ENCODE results near the gene MUC2.

The MUC2 gene

GRCh38 chr11:1118755-1119603 lies 44.3 kb downstream of the MUC2 start:
- in situ Hi-C loops (cut with MboI; ENCODE audit: low sequenced_read_pairs), result no loop called here

- in situ Hi-C loops (cut with MboI; ENCODE audit: low sequenced_read_pairs), result no loop called here
Measured at GRCh38 chr11:1119604-1120146, 45.0 kb downstream of the MUC2 start.

GRCh38 chr11:1120532-1121330 lies 46.1 kb downstream of the MUC2 start:
- in situ Hi-C loops (cut with MboI; ENCODE audit: low sequenced_read_pairs), result no loop called here

GRCh38 chr11:1121331-1121812 lies 46.7 kb downstream of the MUC2 start:
- in situ Hi-C loops (cut with MboI; ENCODE audit: low sequenced_read_pairs), result no loop called here

DNA sequence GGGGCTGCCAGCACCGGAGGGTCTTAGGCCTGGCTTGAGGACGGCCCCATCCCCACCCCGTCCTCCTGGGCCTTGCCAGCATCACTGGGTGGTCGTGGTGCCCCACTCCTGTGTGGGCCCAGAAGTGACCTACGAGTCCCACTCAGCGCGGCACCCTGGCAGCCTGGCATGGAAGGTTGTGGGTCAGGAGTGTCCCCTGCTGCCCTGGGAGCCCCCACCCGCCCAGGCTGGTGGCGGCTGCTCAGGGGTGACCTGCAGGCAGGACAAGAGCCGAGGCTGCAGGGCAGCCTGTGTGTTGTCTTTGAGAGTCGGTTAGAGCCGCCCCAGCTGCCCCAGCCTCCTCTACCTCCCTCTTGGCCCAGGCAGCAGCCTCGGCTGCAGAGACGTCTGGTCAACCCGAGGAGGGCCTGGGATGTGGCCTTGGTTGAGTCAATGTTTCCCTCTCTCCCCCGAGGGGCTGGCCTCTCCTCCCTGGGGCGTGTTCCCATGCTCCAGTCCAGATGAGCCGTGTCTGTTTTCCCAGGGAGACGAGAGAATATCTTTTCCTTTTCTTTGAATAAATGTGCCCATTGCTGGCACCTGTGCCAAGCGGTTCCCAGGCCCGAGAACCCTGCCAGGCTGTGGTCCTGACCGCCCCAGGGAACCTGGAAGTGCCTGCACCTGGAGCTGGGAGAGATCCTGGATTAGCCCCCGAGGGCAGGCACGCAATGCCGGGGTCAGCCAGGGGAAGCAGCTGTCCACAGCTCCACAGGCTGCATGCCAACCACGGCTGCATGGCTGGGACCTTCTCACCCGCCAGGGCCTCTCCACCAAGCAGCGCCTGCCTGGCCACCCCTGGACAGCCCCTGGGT lies 47.4 kb downstream of the MUC2 start:
- in situ Hi-C loops (cut with MboI; ENCODE audit: low sequenced_read_pairs), result no loop called here

DNA sequence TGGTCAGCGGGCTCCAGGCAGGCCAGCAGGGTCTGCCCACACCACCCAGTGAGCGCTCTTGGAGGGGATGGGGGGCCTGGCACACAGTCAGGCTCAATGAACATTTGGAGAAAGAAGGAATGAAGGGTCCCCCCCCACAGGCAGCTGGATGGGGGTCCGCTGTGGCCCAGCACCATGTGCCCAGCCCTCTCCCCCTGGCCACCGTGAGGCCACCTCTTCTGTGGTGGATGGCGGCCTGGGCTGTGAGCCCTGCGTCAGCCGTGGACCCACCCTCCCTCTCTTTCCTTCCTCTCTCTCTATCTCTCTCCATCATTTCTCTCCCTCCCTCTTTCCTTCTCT lies 48.0 kb downstream of the MUC2 start:
- in situ Hi-C loops (cut with MboI; ENCODE audit: low sequenced_read_pairs), result no loop called here

DNA sequence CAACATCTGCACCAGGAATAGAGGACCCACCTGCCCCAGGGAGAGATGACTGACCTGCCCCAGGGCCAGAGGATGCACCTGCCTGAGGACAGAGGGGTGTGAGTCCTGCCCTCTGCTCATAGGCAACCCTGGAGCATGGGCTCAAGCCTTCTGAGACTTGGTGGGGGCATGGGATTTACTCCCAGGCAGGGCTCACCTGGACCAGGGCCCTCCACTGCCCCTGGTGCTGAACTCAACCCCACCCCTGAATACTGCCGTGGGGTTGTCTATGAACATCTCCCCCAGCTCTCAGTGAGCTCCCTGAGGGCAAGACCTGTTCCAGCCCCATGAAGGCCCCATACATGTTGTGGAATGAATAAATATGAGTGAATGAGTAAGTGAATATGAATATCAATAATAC lies 49.3 kb downstream of the MUC2 start:
- in situ Hi-C loops (cut with MboI; ENCODE audit: low sequenced_read_pairs), result no loop called here
